Activated T-helper 1 cell treated with anti-CD3 and anti-CD28 coated beads, Interleukin-12 subunit alpha, Interleukin-12 subunit beta, Interleukin-2, Interleukin-4 antibody, amounts not matched to agents 30 ng/mL and 10 ng/mL and 1 ng/mL, durations not matched to agents 14 hours and 24 hours and 36 hours (primary cell): ENCODE results near the gene SPOCK1. TPM values are rescaled to one million over a fixed set of nuclear protein-coding genes. Genes with fewer than 3 reads are reported as not detected.

Experiments used
- DNase-seq: peaks from one replicate; pipeline ENCODE4 v3.0.0; 2021; ENCODE audit warnings: low spot score
- H3K27ac Mint-ChIP-seq: one replicate; pipeline ENCODE4 v1.8.0; 2021; ENCODE audit warnings: mild to moderate bottlenecking, mixed read lengths
- H3K27me3 Mint-ChIP-seq: one replicate; pipeline ENCODE4 v1.8.0; 2022; ENCODE audit warnings: mild to moderate bottlenecking, moderate library complexity, mixed read lengths; ENCODE audit not compliant: insufficient read depth
- H3K36me3 Mint-ChIP-seq: one replicate; pipeline ENCODE4 v1.8.0; 2021; ENCODE audit warnings: low read depth, mixed read lengths
- H3K4me1 Mint-ChIP-seq: one replicate; pipeline ENCODE4 v1.8.0; 2021; ENCODE audit warnings: low read depth, mixed read lengths
- H3K4me3 Mint-ChIP-seq: one replicate; pipeline ENCODE4 v1.8.0; 2021; ENCODE audit warnings: mild to moderate bottlenecking, moderate library complexity, mixed read lengths
- H3K9me3 Mint-ChIP-seq: one replicate; pipeline ENCODE4 v1.8.0; 2021; ENCODE audit warnings: mixed read lengths
- intact Hi-C: fragments of 100-400 bp; cut with micrococcal nuclease; formaldehyde crosslinking; loops from one replicate; pipeline ENCODE4 v1.15.1; 2024
- total RNA-seq: library from RNA; stranded (reverse); gene quantifications from 2 replicates; pipeline ENCODE4 v1.2.3, GENCODE V29; 2022

SPOCK1 gene
- total RNA-seq, 1 donor from 2014 or later, result not detected

DNA sequence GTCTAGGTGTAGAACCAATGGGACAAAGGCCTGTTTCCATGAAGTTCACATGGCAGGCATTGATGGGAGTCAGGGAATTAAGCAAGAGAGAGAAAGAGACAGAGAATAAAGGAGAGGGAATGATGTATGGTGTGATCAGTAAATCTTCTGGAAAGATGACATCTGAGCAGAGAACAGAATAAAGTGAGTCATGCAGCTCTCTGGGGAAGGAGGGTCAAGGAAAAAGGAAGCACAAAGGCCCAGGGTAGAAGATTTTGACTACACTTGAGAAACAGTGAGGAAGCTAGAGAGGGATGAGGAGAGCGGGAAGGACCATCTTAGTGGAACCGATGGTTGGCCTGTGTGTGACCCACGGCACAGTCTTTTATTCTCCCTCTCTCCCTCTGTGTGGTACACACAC lies 425.9 kb downstream of the SPOCK1 start:
- Mint-ChIP-seq H3K27me3 (peaks cover 5% of the 10 kb centered on the region), H3K9me3 (no peaks in the 10 kb centered on the region), H3K36me3 (no peaks in the 10 kb centered on the region), H3K27ac (no peak overlapping the region), H3K4me3 (no peak overlapping the region), H3K4me1 (no peaks in the 10 kb centered on the region)
- no peak for DNase-seq
- intact Hi-C loops, result no loop called here

DNA sequence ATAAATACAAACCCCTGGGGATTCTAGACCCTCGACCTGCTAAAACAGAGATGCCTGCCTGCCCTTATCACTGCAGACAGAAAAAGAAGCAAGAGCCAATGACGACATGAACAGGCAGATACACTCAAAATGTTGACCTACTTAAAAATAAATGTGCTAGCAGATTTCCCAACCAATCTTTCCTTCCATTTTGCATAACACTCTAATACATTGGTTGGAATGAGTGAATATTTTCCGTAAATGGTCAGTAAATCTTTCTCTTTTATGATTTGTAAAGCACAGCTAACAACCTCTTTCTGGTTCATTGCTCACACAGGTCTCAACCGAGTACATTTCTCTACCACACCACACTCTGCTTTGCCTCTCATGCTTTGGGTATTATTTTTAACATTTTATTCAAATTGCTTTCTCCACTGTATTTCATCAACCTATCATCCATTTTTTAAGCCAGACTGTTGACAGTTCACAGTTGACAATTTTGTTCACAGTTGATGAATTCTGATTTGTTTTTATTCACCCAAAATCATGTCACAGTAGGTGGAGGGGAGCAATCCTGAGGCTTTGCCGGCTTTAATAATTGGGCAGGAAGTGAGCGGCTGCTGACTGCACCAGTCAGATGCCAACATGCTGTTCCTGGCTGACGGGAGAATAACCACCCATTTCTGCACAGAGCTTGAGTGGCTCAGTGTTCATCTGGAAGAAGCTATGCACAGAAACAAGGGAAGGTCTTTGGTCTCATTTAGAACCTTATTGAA lies 426.6 kb downstream of the SPOCK1 start:
- Mint-ChIP-seq H3K4me1 (no peaks in the 10 kb centered on the region), H3K4me3 (no peak overlapping the region), H3K27ac (no peak overlapping the region), H3K9me3 (no peaks in the 10 kb centered on the region), H3K27me3 (peaks cover 5% of the 10 kb centered on the region), H3K36me3 (no peaks in the 10 kb centered on the region)
- intact Hi-C loops, result no loop called here
- DNase-seq, result no peak

DNA sequence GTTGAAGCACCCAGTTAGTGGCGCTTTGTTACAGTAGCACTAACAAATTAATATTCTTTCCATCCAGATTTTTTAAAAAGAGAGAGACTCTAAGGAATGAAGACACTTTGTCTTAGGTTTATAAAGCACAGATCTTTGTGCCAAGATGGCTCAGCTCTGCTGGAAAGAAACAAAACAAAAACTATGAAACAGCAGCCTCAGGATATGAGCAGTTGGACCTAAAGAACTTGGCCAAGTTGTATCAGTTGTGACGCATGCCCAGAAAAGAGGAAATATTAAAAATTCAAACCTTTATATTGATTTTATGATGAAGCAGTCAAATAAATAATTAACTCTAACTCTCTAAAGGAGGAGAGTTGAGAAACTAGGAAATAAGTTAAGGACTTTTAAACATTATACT lies 427.2 kb downstream of the SPOCK1 start:
- no peak for DNase-seq
- H3K4me3 Mint-ChIP-seq, result no peak overlapping the region
- H3K27ac Mint-ChIP-seq, result no peak overlapping the region
- H3K9me3 Mint-ChIP-seq, result no peaks in the 10 kb centered on the region
- H3K36me3 Mint-ChIP-seq, result no peaks in the 10 kb centered on the region
- intact Hi-C loops, result no loop called here
- no peaks in the 10 kb centered on the region for H3K4me1 Mint-ChIP-seq
- H3K27me3 Mint-ChIP-seq, result peaks cover 5% of the 10 kb centered on the region

DNA sequence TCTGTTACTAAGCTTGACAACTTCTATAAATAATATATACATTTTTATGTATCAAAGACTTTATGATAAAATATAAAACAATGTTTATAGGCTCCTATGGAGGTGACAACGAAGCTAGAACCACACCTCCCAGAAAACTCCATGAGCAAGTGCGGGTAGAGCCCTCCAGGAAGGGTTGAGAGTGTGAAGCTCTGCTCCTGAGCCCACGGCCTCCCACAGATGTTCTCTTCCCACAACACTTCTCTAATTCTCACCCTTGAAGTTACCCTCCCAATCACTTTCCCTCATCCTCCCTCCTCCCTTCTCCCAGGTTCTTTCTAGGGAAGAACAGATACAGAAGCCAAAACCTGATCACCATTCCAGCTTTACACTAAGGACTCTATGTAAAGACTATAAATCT lies 427.6 kb downstream of the SPOCK1 start:
- no peak overlapping the region for H3K27ac Mint-ChIP-seq
- DNase-seq, result no peak
- H3K9me3 Mint-ChIP-seq, result no peaks in the 10 kb centered on the region
- H3K36me3 Mint-ChIP-seq, result no peaks in the 10 kb centered on the region
- H3K27me3 Mint-ChIP-seq, result peaks cover 5% of the 10 kb centered on the region
- intact Hi-C loops, result no loop called here
- H3K4me1 Mint-ChIP-seq, result no peaks in the 10 kb centered on the region
- H3K4me3 Mint-ChIP-seq, result no peak overlapping the region

DNA sequence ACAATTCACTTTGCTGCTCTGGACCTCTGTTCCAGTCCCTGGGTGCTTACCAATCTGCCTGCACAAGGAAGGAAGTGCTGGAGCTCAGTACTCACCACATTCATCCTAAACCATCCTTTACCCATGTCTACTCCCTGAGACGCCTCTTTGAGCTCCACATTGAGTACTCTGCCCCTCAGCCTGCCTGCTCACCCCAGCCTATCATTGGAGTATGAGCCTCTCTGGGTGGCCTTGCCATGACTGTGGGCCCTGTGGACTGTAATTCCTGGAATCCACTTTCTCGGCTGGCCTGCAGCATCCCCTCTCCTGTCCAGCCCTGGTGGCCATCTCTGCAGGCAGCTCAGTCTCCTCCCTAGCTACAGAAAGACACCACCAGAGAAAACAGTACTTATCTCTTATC lies 428.6 kb downstream of the SPOCK1 start:
- Mint-ChIP-seq H3K4me1 (no peaks in the 10 kb centered on the region), H3K9me3 (no peaks in the 10 kb centered on the region), H3K36me3 (no peaks in the 10 kb centered on the region), H3K27me3 (peaks cover 5% of the 10 kb centered on the region), H3K27ac (no peak overlapping the region), H3K4me3 (no peak overlapping the region)
- intact Hi-C loops, result no loop called here
- no peak for DNase-seq

DNA sequence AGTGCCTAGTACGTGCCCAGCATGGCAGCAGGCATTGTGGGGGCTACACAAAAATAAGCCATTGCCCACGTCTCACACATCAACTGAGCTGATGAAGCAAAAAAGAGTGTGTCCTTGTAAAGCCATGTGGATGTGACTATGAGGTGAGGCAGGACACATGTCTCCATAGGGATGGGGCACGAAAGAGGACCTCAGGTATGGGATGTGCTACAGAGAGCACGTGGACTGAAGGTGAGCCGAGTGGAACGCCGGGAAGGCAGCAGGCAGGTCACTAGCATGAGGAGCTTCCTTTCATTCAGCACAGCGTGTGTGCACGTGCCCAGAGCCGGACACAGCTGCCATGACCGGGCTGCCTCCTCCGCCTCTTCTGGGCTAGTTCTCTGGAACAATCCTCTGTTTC lies 429.8 kb downstream of the SPOCK1 start:
- peaks cover 5% of the 10 kb centered on the region for H3K27me3 Mint-ChIP-seq
- DNase-seq, result no peak
- H3K27ac Mint-ChIP-seq, result no peak overlapping the region
- no peaks in the 10 kb centered on the region for H3K36me3 Mint-ChIP-seq
- H3K4me3 Mint-ChIP-seq, result no peak overlapping the region
- H3K4me1 Mint-ChIP-seq, result no peaks in the 10 kb centered on the region
- H3K9me3 Mint-ChIP-seq, result no peaks in the 10 kb centered on the region
- intact Hi-C loops, result no loop called here

DNA sequence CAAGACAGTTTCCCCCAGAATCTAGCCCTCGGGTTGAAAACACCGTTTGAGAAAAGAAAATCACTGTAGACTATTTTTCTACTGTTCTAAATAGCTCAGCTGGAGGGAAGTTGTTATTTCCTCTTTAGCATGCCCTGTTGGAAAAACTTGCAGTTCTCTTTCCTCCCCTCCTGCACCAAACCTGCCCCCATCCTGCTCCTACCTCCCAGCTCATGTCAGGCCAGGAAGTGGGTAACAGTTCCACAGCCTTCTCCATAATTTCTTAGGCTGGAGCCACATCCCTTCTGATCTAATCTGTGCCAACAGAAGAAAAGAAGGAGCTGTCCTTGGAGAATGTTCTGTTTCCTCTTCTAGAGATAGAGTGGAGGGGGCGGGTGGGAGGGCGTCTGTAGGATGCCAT lies 437.7 kb downstream of the SPOCK1 start:
- no peak overlapping the region for H3K27ac Mint-ChIP-seq
- no peaks in the 10 kb centered on the region for H3K27me3 Mint-ChIP-seq
- H3K4me3 Mint-ChIP-seq, result no peak overlapping the region
- no peaks in the 10 kb centered on the region for H3K9me3 Mint-ChIP-seq
- DNase-seq, result no peak
- H3K4me1 Mint-ChIP-seq, result no peaks in the 10 kb centered on the region
- no peaks in the 10 kb centered on the region for H3K36me3 Mint-ChIP-seq
- intact Hi-C loops, result no loop called here

DNA sequence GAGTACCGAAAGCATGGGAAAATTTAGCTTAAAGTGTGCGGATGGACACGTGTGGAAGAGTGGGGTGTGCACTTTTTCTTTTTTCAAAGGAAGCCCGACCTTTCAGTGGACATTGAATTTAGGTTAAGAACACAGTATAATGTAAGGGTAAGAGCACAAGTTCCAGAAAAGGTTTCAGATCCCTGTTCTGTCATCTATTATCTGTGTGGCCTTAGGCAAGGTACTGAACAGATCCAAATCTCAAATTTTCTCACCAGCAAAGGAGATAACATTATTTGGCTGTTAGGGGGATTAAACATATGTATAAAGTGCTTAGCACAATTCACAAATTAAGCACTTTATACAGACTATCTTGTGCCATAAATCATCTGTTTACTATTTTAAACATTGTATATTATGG lies 441.0 kb downstream of the SPOCK1 start:
- Mint-ChIP-seq H3K27me3 (no peaks in the 10 kb centered on the region), H3K4me3 (no peak overlapping the region), H3K9me3 (no peaks in the 10 kb centered on the region), H3K27ac (no peak overlapping the region), H3K36me3 (no peaks in the 10 kb centered on the region), H3K4me1 (no peaks in the 10 kb centered on the region)
- intact Hi-C loops, result no loop called here
- no peak for DNase-seq

DNA sequence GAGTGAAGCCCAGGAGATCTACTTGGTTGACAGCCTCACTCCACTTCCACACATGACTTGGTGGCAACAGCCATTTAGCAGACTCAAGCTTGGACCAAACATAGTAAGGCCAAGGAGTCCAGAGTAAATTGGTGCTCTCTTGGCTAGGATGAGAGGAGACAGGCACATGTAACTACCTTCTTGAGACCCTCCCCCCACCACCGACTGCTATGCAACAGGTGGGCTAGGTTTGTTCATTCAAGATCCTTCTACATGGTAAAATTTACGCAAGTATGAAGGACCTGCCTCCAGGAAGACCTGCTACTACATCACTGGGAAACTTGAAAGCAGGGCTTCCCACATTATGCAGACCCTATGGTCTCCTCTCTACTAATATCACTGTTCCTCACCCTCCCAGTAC lies 442.4 kb downstream of the SPOCK1 start:
- Mint-ChIP-seq H3K4me1 (no peaks in the 10 kb centered on the region), H3K4me3 (no peak overlapping the region), H3K36me3 (no peaks in the 10 kb centered on the region), H3K27me3 (no peaks in the 10 kb centered on the region), H3K27ac (no peak overlapping the region), H3K9me3 (no peaks in the 10 kb centered on the region)
- DNase-seq, result no peak
- intact Hi-C loops, result no loop called here

DNA sequence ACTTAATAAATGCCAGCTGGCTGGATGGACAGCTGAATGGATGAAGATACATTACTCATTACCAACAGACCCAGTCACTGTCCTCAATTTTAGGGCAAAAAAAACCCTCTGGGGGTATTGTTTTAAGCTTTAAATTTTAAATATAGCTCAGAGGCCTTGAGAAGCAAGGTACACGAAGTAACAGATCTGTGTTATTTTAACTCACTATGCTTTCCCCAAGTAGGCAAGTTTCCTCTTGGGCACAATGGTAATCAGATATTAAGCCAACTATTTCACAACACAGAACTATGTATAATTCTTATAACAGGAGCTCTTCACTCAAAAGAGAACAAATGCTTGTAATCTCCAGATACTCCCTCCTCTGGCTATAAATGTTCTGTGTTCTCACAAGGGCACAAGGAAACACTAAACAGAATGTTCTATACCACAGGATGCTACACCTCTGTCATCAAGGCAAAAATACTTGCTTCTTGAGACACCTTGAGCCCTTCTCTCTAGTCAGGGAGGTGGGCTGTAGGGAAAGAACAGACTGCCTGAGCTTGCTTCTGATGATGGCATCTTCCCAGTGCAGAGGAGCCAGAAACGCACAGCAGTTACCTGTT lies 443.8 kb downstream of the SPOCK1 start:
- Mint-ChIP-seq H3K9me3 (no peaks in the 10 kb centered on the region), H3K4me1 (no peaks in the 10 kb centered on the region), H3K4me3 (no peak overlapping the region), H3K36me3 (no peaks in the 10 kb centered on the region), H3K27ac (no peak overlapping the region), H3K27me3 (no peaks in the 10 kb centered on the region)
- intact Hi-C loops, result no loop called here
- DNase-seq, result no peak

DNA sequence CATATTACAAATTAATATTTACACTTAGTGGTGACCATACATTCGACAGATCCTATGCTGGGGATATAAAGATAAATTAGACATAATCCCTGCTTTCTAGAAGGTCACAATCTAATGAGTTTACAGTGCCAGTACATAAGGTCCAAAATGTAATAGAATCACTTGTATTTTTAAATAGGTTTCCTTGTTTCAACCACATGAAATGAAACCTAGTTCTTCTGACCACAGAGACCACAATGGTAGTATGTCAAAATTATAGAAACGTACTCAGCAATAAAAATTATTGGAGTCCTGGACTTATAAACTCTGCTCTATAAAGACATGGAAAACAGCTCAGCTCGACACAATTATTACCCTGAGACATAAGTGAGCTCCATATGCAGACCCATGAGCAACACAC lies 444.3 kb downstream of the SPOCK1 start:
- H3K4me3 Mint-ChIP-seq, result no peak overlapping the region
- no peaks in the 10 kb centered on the region for H3K4me1 Mint-ChIP-seq
- no peaks in the 10 kb centered on the region for H3K9me3 Mint-ChIP-seq
- intact Hi-C loops, result no loop called here
- no peak overlapping the region for H3K27ac Mint-ChIP-seq
- no peak for DNase-seq
- no peaks in the 10 kb centered on the region for H3K27me3 Mint-ChIP-seq
- no peaks in the 10 kb centered on the region for H3K36me3 Mint-ChIP-seq

DNA sequence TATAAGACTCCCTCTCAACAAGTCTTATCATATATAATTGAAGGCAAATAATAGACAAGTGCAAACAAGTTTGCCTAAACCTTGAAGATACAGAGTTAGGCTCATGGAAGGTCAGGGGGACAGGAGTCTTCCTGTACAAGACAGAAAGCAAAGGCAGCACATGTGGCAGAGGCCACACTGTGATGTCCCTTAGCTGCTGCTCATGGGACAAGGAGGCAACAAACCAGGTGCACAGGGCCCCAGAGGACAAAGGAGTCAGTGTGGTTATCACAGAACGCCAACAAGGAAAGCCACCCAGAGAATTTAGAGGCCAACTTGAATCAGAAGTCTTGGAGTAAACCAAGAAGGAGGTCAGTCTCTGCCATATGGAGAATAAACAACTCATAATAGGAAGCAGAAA lies 444.8 kb downstream of the SPOCK1 start:
- no peaks in the 10 kb centered on the region for H3K36me3 Mint-ChIP-seq
- intact Hi-C loops, result no loop called here

DNA sequence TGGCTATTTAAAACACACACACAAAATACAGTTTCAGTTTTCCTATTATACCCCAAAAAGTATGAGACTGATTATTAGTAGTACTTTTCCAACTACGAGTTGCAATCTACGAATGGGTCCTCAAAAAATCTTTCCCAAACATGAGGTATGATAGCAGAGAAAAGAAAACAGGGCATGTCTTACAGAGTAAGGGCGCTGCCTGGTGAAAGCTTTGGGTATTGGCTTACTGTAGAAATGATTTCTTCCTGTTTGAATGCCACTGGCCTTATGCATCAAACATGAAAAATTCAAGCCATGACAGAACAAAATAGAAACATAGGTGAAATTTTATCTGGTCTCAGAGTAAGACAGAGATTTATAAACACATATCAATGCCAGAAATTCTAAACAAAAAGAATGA lies 448.0 kb downstream of the SPOCK1 start:
- H3K4me3 Mint-ChIP-seq, result no peak overlapping the region
- no peak overlapping the region for H3K27ac Mint-ChIP-seq
- H3K9me3 Mint-ChIP-seq, result no peaks in the 10 kb centered on the region
- no peak for DNase-seq
- no peaks in the 10 kb centered on the region for H3K36me3 Mint-ChIP-seq
- no peaks in the 10 kb centered on the region for H3K4me1 Mint-ChIP-seq
- intact Hi-C loops, result no loop called here
- H3K27me3 Mint-ChIP-seq, result no peaks in the 10 kb centered on the region

More for the DNA sequence above, 444.8 kb downstream of the SPOCK1 start:
- H3K4me3 Mint-ChIP-seq, result no peak overlapping the region
- H3K27me3 Mint-ChIP-seq, result no peaks in the 10 kb centered on the region
- no peaks in the 10 kb centered on the region for H3K4me1 Mint-ChIP-seq
- H3K9me3 Mint-ChIP-seq, result no peaks in the 10 kb centered on the region
- no peak for DNase-seq
- H3K27ac Mint-ChIP-seq, result no peak overlapping the region
